ENCODE data around the gene TBC1D8.
"Not testable (repeated sequence)": the region's sequence is repeated elsewhere in the genome, so short reads cannot be mapped to it uniquely, and the experiment has no call there.

TBC1D8 gene

DNA sequence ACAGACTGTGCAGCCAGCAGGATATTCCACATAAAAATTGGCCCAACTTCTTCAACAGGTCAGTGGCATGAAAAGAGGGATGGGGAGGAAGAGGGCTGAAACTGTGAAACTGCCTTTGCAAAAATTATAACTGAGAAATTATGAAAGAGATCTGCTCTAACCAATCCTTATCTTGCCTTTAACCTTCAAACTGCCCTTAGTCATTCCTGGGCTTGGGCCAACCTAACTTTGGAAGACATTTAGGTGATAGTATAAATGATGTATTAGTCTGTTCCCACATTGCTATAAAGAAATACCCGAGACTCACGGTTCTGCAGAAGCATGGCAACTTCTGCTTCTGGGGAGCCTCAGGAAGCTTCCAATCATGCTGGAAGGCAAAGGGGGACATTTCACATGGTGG is 74.6 kb downstream of the TBC1D8 start:
- DNase-seq (ENCODE audit: low read depth in 2 of 2, low spot score in 1 of 2), result no peak

DNA sequence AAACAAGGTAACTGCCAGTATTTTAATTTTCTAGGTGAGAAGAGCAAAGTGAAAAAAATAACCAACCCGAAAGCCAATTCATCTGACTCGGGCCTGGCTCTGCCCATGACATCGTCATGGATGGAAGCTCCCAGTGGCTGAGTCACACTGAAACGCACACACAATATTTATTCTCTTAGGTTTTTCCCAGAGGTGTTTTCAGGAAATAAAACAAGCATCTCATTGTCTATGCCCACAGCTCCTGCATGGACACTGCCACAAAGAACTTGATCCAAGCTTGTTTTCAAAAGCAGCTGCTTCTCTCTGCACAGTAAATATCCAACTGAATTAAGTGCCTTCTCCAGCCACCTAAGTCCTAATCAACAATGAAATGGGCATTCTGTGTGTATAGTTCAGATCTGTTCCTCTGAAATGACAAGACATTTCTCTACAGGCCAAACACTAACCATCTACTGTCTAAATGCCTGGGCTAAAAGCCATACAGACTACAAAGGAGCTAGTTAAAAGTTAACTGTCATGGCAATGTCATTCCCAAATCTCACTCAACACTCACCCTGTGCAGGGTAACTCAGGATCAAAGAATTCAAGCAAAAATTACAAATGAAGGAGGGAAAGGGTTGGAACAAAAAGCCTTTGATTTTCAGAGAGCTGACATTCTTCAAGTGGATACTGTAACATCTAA is 86.2 kb downstream of the TBC1D8 start:
- DNase-seq (ENCODE audit: low read depth in 2 of 2, low spot score in 1 of 2), result no peak

DNA sequence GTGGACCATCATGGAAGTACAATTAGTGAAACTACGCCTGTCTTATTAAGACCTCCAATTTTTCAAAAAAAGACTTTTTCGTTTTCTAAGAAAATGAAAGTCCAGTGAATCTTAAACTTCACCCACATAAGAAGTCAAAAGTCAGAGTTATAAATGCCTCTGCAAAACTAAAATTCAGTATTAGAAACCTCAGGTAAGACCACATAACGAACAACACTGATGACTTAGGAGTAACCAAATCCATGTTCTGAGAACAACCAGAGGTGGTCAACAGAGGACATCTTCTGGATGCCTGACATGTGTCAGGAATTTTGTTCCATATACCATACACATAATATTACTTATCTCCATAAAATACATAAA is 86.7 kb downstream of the TBC1D8 start:
- no peak for DNase-seq (ENCODE audit: low read depth in 2 of 2, low spot score in 1 of 2)

DNA sequence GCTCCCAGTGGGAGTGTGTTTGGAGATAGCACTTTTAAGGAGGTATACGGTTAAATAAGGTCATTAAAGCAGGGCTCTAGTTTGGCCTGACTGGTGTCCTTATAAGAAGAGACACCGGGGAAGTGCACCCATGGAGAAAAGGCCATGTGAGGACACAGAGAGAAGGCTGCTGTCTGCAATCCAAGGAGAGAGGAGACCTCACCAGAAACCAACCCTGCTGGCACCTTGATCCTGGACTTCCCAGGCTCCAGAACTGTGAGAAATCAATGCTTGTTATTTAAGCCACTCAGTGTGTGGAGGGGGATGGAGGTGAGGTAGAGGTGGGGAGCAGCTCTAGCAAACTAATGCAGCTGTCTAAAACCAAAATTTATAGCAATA is 87.1 kb downstream of the TBC1D8 start:
- DNase-seq (ENCODE audit: low read depth in 2 of 2, low spot score in 1 of 2), result no peak

DNA sequence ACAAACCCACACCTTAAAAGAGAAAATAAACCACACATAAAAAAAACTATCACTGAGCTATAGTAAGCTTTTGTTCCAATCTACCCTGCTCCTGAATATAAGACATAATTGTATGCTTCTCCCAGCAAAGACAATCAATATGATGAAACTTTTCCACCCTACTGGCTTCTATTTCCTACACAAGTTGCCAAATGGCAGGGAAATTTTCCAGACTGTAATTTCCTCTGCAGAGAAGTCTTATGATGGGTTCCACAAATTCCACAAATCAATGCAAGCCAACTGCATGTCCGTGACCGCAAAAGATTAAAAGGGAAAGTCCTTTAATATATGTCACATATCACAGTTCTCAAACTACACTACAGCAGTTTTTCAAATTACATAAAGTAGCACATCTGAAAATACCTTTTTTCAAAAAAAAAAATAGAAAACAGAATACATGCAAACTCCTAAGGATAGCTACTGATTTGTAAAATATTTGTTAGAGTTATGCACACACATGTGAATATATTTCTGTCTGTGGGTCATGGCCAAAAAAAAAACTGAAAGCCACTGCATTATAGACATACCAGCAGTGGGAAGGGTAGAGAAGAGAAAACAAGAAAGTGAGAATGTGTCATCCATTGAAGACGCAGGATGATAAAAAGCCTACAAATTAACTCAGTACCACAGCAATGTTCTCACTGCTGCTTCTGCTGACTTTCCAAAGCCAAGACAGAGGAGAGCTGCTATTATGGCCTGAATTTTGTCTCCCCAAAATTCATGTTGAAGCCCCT is 87.6 kb downstream of the TBC1D8 start:
- no peak for DNase-seq (ENCODE audit: low read depth in 2 of 2, low spot score in 1 of 2)

DNA sequence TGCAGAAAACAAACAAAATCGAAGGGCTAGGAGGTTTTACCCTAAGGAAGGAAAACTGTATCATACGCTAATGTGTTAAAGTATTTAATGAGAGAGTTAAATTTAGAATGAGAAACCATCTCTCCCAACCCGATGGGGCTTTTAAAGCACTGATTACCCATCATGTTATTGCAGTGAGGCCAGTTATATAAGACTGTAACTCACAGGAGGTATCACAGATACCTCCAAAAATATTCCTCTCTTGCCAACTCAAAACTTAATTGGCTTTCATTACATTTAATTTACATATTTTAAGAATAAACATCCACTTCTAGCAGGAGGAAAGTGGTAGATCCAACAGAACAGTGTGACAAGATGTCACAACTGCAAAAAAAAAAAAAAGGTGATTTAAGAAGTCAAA is 92.8 kb downstream of the TBC1D8 start:
- no peak for DNase-seq (ENCODE audit: low read depth in 2 of 2, low spot score in 1 of 2)

DNA sequence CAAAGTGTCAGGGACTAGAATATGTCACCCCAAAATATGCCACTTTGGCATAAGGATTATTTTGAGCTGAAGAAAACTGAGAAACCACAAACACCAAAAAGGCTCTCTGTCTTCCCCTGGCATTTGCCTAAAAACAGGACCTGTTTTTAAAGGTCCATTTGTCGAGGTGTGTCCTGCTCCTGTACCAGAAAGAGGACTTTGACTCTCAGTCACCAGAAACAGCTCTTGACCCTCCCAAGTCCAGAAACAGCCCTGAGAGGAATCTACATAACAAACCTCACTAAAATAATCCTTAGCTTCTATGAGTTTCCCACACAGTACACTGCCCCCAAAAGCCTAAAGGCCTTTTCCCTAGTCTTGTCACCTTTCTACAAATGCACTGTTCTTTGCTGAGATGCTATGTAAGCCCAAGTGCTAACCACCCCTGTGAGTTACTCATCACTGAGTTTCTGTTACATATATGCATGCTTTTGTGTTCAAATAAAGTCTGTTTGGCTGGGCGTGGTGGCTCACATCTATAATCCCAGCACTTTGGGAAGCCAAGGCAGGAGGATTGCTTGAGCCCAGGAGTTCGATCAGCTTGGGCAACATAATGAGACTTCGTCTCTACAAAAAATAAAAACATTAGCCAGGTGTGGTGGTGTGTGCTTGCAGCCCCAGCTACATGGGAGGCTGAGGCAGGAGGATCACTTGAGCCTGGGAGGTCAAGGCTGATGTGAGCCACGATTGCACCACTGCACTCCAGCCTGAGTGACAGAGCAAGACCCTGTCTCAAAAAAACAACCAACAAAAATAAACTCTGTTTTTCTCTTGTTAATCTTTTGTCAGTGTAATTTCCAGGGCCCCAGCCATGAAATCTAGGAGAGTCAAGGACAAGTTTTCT is 93.9 kb downstream of the TBC1D8 start:
- DNase-seq (ENCODE audit: low read depth in 2 of 2, low spot score in 1 of 2), result no peak

DNA sequence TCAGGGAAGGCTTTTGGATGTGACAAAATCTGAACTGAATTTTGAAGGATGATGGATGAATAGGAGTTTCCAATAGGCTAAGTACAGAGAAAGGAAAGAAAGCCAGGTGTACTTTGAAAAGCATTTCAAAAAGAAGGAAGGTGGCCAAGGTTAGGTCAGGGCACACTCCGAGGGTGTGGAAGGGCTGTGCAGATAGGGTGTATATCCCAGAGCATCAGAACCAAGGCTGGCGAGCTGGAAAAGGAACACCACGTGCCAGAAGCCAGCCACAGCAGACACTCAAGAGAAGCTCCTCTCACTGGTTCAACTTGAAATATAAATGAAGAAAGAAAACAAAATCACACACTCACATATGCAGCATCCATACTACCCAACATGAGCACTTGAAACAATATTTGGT is 98.1 kb downstream of the TBC1D8 start:
- no peak for DNase-seq (ENCODE audit: low read depth in 2 of 2, low spot score in 1 of 2)

DNA sequence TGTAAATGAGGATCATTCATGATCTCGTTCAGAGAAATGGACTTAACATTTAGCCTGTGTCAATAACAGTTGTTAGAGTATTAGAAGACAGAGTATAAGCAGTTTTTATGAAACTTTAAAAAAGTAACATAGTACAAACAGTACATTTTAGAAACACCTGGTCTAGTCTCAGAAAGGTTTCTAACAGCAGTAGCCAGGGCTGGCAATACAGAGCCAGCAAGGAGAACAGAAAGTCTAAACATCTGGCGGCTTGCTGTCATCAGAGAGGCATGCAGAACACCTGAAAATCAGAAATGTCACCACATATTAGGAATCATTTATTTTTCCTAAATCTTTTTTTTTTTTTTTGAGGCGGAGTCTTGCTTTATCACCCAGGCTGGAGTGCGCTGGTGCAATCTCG is 99.0 kb downstream of the TBC1D8 start:
- DNase-seq (ENCODE audit: low read depth in 2 of 2, low spot score in 1 of 2), result no peak

DNA sequence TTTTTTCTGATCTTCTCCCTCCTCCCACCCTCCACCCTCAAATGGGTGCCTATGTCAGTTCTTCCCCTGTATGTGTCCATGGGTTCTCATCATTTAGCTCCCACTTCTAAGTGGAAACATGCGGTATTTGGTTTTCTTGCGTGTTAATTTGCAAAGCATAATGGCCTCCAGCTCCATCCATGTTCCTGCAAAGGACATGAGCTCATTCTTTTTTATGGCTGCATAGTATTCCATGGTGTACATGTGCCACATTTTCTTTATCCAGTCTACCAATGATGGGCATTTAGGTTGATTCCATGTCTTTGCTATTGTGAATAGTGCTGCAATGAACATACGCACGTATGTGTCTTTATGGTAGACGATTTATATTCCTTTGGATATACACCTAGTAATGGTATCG is 100.3 kb downstream of the TBC1D8 start:
- DNase-seq (ENCODE audit: low read depth in 2 of 2, low spot score in 1 of 2), result not testable (repeated sequence)

DNA sequence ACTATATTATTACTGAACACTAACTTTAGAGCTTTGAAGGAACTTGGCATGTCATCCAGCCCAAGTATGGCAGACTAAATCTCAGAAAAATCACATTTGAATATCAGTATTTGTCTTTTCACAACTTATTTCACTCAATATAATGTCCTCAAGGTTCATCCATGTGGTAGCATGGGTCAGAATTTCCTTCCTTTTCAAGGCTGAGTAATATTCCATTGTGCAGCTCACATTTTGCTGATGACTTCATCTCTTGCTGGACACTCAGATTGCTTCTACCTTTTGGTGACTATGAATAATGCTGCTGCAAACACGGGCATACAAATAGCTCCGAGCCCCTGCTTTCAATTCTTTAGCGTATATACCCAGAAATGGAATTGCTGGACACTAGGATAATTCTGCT is 102.4 kb downstream of the TBC1D8 start:
- DNase-seq (ENCODE audit: low read depth in 2 of 2, low spot score in 1 of 2), result no peak

DNA sequence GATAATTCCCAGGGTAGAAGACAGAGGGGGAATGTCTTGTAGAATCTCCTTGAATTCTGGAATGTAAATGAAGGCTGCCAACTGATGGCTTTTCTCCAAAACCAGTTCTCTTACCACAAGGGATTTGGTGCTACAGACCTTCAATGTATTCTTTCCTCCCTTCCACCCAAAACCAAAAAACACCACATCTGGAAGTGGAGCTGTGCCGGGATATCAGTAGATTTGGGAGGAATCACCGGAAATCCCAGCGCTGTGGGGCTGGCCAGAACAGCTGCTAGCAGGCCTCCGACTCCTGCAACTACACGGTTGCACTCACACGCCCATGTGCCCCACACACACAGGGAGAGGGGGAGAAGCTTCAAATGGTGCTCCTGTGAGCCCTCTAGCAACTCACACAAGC is 103.4 kb downstream of the TBC1D8 start:
- no peak for DNase-seq (ENCODE audit: low read depth in 2 of 2, low spot score in 1 of 2)

DNA sequence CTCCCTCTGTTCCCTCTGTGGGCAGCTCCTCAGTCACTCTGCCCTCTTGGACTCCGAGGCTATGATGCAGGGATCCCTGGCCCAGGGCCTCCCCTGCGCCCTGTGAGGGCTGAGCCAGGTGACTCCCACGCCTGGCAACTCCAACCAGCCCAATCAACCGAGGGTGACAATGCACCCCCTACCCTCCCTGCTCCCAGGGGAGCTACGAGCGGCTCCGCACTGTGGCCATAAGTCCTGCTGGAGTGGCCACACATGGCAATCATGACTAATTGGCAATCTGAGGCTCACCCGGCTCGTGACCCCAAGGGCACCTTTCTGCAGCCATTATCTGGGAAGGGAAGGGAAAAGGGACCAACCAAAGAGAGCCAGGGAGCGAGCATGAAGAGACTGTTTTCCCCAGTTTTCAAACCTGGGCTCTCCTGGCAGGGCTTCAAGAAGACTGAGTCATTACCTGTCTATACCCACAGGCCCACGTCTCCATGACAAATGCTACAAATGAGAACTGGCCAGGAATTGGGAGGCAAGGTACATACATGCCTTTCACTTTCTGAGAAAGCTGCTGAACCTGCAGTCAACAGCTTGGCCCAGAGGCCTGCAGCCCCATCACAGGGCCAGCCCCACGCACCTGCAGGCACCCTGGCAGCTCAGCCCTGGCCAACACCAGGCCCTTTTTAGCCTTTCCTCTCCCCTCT is 104.0 kb downstream of the TBC1D8 start:
- DNase-seq (ENCODE audit: low read depth in 2 of 2, low spot score in 1 of 2), result no peak

DNA sequence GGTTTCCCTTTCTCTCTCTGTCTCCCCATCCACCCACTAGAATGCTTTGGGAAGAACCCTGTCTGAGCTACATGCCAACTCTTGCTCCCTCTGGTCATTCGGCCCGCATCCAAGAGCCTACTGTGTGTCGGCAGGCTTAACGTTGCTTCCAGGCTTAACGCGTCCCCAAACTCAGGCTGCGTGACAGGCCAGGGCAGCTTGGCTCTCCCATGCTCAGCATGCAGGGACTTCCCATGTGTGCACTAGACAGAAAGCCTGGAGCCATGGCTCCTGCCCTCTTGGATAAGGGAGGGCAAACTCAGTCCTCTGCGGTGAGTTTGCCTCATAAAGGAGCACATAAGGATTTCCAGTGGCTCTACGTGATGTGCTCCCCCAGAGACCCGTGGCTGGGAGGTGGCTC is 105.9 kb downstream of the TBC1D8 start:
- DNase-seq (ENCODE audit: low read depth in 2 of 2, low spot score in 1 of 2), result no peak

DNA sequence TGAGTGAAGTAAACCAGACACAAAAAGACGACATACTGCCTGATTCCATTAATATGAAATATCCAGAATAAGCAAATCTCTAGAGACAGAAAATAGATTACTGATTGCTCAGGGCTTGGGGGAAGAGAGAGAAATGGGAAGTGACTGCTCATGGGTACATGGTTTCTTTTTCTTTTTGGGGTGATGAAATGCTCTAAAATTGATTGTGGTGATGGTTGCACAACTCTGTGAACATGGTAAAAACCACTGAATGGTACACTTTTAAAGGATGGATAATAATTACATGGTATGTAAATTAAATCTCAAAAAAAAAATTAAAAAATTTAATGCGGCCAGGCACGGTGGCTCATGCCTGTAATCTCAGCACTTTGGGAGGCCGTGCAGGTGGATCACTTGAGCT is 109.8 kb downstream of the TBC1D8 start:
- DNase-seq (ENCODE audit: low read depth in 2 of 2, low spot score in 1 of 2), result no peak

DNA sequence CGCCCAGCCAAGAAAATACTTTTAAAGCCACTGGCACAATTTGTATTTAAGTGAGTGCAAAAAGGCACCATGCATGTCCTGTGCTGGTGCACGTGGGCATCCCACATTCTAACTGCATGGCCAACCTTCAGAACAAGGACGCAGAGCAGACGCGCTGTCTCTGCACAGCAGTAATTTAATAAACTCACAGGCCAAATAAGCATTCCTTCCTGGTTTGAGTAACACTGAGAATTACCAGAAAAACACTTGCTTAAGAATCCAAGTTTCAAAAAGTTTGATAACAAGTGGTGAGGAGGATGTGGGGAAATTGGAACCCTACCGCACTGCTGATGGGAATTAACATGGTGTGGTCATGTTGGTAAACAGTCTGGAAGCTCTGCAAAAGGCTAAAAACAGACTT is 110.4 kb downstream of the TBC1D8 start:
- DNase-seq (ENCODE audit: low read depth in 2 of 2, low spot score in 1 of 2), result no peak

DNA sequence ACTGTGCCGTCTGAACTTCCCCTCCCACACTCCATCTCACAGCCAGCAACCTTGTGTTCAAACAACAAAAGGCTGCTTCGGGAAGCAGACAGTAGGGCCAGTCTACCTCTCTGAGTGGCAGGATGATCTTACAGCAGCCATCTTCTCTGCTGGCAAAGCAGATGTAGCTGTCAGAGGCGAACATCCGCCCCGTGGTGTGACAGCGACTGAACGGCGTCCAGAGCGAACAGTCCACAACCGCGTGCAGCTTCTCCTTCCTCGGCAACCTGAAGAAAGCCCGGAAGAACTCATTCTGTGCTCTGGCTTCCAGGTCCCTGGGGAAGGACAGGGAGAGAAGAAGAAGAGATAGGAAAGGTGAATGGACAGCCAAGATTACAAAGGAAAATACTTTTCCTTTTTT is 111.1 kb downstream of the TBC1D8 start:
- DNase-seq (ENCODE audit: low read depth in 2 of 2, low spot score in 1 of 2), result no peak

DNA sequence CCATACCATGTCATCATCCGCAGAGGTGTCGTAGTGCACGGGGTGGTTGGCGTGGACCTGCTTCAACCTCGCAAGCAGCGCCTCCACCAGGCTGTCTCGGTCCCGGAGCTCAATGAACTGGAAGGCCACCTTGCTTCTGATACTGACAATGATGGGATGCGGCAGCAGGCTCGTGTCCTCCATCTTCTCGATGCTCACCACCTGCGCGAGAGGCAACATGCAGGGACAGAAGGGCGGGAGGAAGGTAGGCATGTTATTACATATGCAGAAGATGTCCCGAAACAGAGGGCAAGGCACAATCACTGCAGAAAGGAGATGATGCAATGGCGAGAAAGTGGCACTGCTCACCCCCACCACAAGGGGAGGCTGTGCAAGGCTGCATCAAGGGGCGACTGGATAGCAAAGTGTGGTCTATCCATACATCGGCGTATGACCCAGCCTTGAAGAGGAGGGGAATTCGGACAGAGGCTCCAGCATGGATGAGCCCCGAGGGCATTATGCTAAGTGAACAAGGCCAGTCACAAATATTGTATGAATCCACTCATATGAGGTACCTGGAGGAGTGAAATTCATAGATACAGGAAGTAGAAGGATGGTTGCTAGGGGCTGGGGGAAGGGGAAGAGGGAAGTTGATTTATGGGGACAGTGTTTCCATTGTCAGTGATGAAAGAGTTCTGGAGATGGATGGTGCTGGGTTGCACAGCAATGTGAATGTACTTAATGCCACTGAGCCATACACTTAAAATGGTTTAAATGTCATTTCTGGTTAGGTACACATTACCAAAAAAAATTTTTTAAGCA is 112.5 kb downstream of the TBC1D8 start:
- DNase-seq (ENCODE audit: low read depth in 2 of 2, low spot score in 1 of 2), result no peak

DNA sequence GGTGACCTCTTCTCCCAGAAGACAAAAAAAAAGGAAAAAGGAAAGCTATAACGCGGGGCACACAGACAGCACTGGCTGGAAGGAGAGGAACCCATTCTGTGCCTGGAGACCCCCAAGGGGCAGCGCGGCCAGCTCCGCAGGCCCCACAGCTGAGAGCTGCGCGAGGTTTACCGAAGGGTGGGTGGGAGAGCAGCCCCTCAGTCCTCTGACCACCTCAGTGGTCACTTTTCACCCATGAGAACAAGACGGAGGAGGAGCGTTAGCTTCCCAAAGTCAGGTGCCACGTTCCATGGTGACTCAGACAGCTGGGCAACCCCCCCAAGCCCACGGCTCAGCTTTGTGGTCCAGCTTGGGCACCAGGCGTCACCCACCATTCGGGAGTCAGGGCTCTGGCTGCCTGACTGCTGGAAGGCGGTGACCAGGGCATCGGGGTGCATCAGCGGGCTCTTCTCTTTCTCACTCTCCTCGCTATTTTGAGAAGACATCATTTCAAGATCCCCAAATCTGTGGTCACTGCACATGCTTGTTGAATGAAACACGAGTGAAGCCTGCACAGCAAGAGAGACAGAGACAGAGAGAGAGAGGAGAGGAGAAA is 113.9 kb downstream of the TBC1D8 start:
- DNase-seq (ENCODE audit: low read depth in 2 of 2, low spot score in 1 of 2), result no peak

DNA sequence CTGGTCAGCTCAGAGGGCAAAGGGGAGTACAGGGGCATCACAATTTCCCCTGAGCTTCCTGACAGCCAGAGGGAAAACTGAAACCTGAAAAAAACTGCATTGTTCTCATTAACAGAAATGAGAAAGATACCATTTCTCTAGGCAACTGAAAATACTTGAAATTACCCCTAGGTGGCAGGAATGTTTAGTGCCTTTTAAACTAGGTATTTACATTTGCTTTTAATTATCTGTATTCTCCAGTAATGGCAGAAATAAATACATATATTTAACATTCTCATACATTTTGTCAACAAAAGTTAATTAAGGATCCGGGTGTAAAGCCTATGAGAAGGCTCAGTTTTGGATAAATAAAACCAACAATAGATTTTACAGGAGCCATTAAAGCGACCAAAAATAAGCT is 114.6 kb downstream of the TBC1D8 start:
- DNase-seq (ENCODE audit: low read depth in 2 of 2, low spot score in 1 of 2), result no peak

Data from stimulated activated CD8-positive, alpha-beta memory T cell treated with anti-CD3 and anti-CD28 coated beads, Interleukin-4, amount 100 ng/mL, for 4 hours (primary cell).